Measurements from ENCODE around the gene TELO2. TPM values are rescaled to one million over a fixed set of nuclear protein-coding genes. Genes with fewer than 3 reads are reported as not detected.
A peak's percentile ranks its signal among the peaks of the same experiment; 100 is the strongest.

TELO2 gene
- total RNA-seq: 49.8 TPM

- DNase-seq (ENCODE audit: low spot score): peak; percentile 75
Measured at GRCh38 chr16:1492923-1493745, at the start of gene TELO2. TELO2 (plus strand) TSS chr16:1493360; CDS start chr16:1494282, 922 bp downstream.

- DNase-seq (ENCODE audit: low spot score): no peak
Measured at GRCh38 chr16:1443403-1443973, 49.7 kb upstream of the TELO2 start.

DNA sequence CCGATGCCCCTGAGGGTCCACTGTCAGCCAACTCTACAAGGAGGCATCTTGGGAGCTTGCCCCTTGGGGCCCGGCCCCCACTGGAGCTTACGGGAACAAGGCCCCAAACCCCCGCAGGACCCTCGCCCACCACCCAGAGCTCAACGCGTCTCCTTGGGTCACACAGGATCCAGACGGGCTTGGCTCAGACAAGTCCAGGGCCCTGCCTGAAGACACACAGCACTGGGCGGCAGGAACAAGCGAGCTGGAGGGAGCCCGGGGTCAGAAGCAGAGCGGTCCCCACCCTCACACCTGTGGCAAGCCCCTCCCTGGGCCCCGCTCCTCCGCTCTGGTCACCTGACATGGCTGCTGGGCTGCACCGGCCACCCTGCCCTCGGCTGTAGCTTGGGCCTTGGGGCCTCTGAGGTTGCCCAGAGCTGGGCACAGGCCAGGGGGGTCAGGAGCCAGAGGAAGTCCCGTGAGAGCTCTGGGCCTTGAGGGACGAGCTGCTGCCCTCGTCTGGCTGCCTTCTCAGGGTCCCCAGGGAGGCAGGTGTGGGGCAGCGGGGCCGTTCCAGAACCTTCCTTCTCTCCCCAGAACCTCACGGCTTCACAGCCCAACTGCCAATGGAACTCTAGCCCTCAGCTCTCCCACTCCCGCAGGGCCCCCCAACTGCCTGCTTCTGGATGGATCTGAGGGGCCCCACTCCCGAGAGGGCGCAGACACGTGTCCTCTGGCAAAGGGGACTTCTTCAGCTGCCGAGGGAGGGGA, 49.0 kb upstream of the TELO2 start, which contains the start of gene CCDC154:
Gene CCDC154, minus strand, starts transcription at position 577 of the 750 bp plus-strand sequence. Its CDS starts 234 bp downstream, at position 343.
- DNase-seq (ENCODE audit: low spot score): no peak

GRCh38 chr16:1444730-1445517, 48.2 kb upstream of the TELO2 start:
- DNase-seq (ENCODE audit: low spot score): no peak

DNA sequence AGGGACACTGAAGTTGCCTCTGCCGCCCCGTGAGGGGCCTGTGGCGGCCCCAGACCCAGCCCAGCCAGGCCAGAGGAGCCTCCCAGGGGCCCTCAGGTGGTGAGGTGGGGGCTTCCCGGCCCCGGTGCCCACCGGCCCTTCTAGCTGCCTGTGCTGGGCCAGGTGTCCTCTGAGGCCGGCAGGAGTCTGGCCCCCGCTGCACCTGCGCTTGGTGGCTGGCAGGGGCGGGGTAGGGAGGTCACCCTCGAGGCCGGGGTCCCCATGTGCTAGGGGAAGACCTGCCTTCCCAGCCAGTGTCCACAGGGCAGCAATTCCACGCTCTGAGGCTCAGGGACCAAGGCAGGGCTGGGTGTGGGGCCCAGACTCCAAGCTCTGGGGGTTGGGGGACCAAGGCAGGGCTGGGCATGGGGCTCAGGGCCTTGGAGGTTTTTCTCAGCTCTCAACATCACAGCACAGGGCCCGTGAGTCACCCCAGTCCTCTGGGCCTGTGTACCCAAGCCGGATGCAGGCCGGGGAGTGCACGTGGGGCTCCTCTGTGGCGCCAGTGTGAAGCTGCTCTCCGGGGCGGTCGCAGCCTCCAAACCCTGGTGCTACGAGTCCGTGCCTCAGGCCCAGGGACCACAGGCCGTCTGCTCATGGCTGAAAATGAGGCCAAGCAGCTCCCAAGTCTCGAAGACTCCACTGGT, 47.5 kb upstream of the TELO2 start:
- DNase-seq (ENCODE audit: low spot score): no peak

- DNase-seq (ENCODE audit: low spot score): no peak
Measured at GRCh38 chr16:1446296-1447080, 46.7 kb upstream of the TELO2 start.

DNA sequence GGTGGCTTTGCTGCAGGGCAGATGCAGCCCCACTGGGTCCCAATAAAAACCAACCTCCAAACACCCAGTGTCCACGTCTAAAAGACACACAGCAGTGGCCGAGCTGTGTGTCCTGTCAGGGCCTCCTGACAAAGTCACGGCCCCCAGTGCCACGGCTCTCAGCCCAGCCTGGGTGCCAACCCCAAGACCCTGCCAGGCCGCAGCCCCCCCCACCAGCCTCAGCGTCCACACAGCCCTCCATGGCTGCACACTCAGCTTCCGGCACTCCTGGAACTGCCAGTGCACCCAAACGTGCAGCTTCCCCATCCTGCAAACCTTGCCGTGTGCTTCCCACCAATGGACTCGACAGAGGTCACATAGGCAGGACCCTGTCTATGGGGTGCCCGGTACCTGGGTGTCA, 45.2 kb upstream of the TELO2 start:
- no peak for DNase-seq (ENCODE audit: low spot score)

DNA sequence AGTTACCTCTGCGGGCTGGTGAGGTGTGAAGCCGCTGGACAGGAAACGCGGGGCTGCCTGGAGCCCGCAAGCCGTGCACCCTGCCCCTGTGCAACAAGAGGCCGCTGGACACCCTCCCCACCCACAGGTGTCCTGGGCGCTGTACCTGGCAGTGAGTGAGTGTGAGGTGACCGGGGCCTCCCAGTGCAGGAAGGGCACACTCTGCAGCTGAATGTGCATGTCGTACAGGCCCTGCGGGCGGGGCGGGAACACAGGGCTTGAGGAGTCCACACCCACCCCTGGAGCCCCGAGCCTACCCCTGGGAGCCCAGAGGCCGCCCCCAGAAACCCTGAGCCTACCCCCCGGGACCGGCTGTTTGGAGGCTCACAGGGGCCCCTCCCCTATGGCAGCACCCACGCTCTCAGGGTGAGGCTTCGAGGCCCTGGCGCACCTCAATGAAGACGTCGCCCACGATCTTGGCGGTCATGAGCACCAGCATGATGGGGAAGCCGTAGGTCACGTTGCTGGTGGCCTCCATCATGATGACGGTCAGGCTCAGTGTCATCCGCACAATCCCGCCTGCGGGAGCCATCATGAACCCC, 44.5 kb upstream of the TELO2 start:
- DNase-seq (ENCODE audit: low spot score): no peak

GRCh38 chr16:1449201-1449788, 43.9 kb upstream of the TELO2 start:
- no peak for DNase-seq (ENCODE audit: low spot score)

DNA sequence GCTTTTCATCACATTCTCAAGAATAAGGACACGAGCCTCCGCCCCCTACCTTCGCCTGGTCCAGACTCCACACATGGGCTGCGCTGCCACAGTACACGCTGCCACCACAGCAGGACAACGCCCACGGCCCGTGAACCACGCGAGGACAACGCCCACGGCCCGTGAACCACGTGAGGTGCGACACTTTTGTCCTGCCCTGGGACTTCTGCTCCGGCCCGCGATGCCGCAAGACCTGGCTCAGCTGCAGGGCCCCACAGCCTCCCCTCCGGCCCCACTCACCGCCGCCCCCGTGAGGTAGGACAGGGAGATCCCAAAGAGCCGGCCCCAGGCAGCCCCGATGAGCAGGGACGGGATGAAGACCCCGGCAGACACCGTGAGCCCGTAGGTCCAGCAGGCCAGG, 42.9 kb upstream of the TELO2 start:
- no peak for DNase-seq (ENCODE audit: low spot score)

- no peak for DNase-seq (ENCODE audit: low spot score)
Measured at GRCh38 chr16:1450841-1451240, 42.3 kb upstream of the TELO2 start.

DNA sequence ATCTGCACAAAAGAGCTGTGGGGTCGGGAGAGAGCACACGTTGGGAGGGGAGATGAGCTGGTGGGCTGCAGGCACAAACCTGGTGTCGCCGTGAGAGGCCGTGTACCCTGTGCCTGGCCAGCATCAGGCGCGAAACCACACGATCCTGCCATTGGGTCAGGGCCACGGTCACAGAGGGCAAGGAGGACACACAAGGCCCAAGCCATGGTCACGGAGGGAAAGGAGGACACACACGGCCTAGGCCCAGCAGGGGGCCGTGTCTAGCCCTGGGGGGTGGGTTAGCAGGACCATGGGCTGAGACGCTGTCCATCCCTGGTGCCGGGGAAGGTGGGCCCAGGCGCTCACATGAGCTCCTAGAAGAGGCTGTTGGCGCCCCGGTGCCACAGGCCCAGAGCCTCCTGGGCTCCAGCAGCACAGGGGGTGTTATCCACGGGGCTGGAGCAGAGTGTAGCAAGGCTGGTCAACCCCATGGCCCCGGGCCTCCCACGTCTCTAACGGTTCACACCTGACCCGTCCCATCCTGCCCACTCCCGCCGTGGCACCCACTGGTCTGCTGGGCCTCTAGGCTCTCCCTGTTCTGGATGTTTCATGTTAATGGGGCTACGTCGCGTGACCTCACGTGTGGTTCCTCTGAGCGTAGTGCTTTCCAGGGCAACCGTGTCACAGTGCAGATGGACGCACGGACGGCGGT, 41.3 kb upstream of the TELO2 start:
- no peak for DNase-seq (ENCODE audit: low spot score)

- DNase-seq (ENCODE audit: low spot score): no peak
Measured at GRCh38 chr16:1452530-1452929, 40.6 kb upstream of the TELO2 start.

DNA sequence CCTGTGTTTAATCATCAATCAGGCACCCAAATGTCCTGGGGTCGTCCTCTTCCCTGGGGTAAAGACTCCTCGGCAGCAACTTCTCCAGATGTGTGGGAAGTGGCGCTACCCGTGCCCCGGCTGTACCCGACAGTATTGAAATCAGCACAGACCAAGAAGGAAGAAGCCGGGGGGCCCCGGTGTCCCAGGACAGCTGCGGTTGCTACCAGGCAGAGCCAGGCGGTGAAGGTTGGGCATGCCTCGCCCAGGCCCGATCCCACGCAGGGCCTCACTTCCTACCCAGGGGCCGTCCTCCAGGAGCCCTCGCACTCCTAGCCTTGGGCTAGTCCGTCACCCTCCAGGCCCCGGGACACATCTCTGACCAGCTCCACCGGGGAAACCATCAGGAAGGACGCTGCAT, 39.8 kb upstream of the TELO2 start:
- DNase-seq (ENCODE audit: low spot score): no peak

GRCh38 chr16:1454561-1454960, 38.6 kb upstream of the TELO2 start:
- no peak for DNase-seq (ENCODE audit: low spot score)

DNA sequence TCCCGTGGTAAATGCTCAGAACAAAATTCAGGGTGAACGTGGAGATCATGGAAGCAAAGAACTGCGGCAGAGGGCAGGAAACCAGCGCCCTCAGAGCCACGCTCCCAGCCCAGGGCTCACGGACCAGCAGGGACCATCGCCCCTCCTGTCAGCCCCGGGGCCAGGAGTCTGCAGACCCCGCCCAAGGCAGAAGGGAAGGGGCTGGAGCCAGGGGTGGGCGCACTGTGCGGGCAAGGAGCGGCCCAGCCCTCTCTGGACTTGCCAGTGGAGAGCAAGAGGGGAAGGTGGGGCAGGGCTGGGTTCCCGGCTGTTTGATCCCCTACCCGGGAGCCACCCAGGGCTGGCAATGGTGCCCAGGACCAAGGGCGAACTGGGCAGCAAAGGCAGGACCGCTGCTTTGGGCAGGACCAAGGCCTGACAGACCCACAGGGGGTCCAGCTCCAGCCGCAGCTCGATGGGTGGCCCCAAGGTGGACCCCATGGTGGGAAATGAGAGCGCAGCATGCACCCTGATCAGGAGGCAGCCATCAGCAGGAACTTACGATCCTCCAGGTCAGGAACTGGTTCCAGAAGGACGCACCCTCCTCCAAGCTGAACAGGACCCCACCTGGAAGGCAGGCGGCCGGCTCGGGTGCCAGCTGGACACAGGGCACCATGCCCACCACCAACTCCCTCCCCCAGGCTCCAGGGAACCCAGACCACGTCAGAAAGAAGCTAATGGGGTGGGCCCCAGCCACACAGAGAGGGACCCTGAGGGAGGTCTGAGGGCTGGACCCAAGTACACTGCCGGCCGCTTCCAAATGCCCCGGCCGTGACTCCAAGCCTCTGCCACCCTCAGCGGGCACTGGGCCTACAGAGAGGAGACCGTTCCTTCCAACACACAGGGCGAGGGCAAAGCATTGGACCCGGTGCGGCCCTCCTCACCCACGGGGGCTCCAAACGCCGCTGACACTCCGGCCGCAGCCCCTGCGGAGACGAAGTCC, 37.7 kb upstream of the TELO2 start:
- no peak for DNase-seq (ENCODE audit: low spot score)

DNA sequence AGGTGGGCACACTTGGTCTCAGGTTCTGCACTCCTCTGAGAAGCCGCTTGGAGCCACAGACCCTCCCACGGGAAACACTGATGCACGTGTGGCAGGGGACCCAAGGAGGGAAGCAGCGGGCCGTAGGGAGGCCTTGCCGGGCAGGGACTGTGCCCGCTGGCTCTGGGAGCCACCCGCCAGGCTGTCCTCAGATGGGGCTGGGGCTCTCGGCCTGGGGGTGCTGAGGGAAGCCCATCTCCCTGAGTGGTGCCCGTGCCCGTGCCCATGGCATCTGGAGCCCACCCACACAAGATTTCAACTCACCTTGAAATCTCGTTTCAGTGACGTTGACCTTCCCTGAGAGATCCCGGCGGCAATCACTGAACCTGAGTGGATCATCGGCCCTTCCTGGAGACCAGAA, 36.2 kb upstream of the TELO2 start:
- DNase-seq (ENCODE audit: low spot score): no peak

Measured in mucosa of gallbladder (tissue), 1 donor.